CD14-positive monocyte (primary cell): Measurements from ENCODE around the gene TMEM184A. TPM values are rescaled to one million over a fixed set of nuclear protein-coding genes. Genes with fewer than 3 reads are reported as not detected.

Experiments
- DNase-seq, 3 donors: peaks; one replicate each; pipeline ENCODE4 v3.0.0-alpha.2; 2011 to 2022
- H2AFZ ChIP-seq: 2 replicates; pipeline ENCODE4 v1.6.0; 2012; ENCODE audit warnings: mild to moderate bottlenecking, low read depth, low read length, inconsistent platforms; ENCODE audit not compliant: insufficient read depth, poor library complexity, severe bottlenecking
- H3K27ac ChIP-seq, 2 donors: 1 replicate in 1 of 2; 2 replicates in 1 of 2; pipeline ENCODE4 v1.5.1; 2012 to 2013; ENCODE audit warnings: low read length in 2 of 2, control low read depth in 1 of 2, inconsistent platforms in 1 of 2, low read depth in 1 of 2, mild to moderate bottlenecking in 1 of 2
- H3K27me3 ChIP-seq, 2 donors: one replicate each; pipeline versions ENCODE4 v1.6.0 to v1.6.1; 2011 to 2013; ENCODE audit warnings: low read length in 2 of 2; ENCODE audit not compliant: control insufficient read depth in 2 of 2, insufficient read depth in 2 of 2
- H3K36me3 ChIP-seq, 2 donors: replicated peaks in 1 of 2; 1 replicate in 1 of 2; 2 replicates in 1 of 2; pipeline versions ENCODE4 v1.5.1 to v1.6.1; 2012 to 2013; ENCODE audit warnings: low read length in 2 of 2, control low read depth in 1 of 2, inconsistent platforms in 1 of 2, mild to moderate bottlenecking in 1 of 2; ENCODE audit not compliant: insufficient read depth in 2 of 2, control insufficient read depth in 1 of 2
- H3K4me1 ChIP-seq, 2 donors: 1 replicate in 1 of 2; 2 replicates in 1 of 2; pipeline versions ENCODE4 v1.5.1 to v1.6.1; 2012 to 2013; ENCODE audit warnings: low read length in 2 of 2, control low read depth in 1 of 2, inconsistent platforms in 1 of 2, mild to moderate bottlenecking in 1 of 2, moderate library complexity in 1 of 2; ENCODE audit not compliant: insufficient read depth in 2 of 2, control insufficient read depth in 1 of 2
- H3K4me2 ChIP-seq: replicated peaks from 2 replicates; pipeline ENCODE3; 2012; ENCODE audit warnings: low read length, moderate library complexity, mild to moderate bottlenecking; ENCODE audit not compliant: poor library complexity, severe bottlenecking; ENCODE audit errors: extremely low read depth
- H3K4me3 ChIP-seq, 3 experiments: fragments of 200-600 bp in 1 of 3; sonication (generic) in 1 of 3; replicated peaks in 1 of 3; 1 replicate in 2 of 3; 2 replicates in 1 of 3; pipeline ENCODE4 v1.5.1; 2011 to 2013; ENCODE audit warnings: low read length in 3 of 3, mild to moderate bottlenecking in 3 of 3, control low read depth in 2 of 3, low read depth in 2 of 3, inconsistent platforms in 1 of 3, moderate library complexity in 1 of 3
- H3K79me2 ChIP-seq: 2 replicates; pipeline ENCODE4 v1.6.0; 2012; ENCODE audit warnings: mild to moderate bottlenecking, control low read depth, inconsistent platforms, low read length, moderate library complexity; ENCODE audit not compliant: insufficient read depth
- H3K9ac ChIP-seq: 2 replicates; pipeline ENCODE4 v1.6.0; 2017; ENCODE audit warnings: low read length, mild to moderate bottlenecking; ENCODE audit not compliant: insufficient read depth, poor library complexity, severe bottlenecking
- H3K9me3 ChIP-seq, 2 donors: replicated peaks in 1 of 2; 1 replicate in 1 of 2; 2 replicates in 1 of 2; pipeline versions ENCODE4 v1.5.1 to v1.6.1; 2012 to 2013; ENCODE audit warnings: low read length in 2 of 2, control low read depth in 1 of 2; ENCODE audit not compliant: control insufficient read depth in 1 of 2, insufficient read depth in 1 of 2
- H4K20me1 ChIP-seq: 2 replicates; pipeline ENCODE4 v1.6.0; 2012; ENCODE audit warnings: mild to moderate bottlenecking, low read length, control low read depth, moderate library complexity; ENCODE audit not compliant: insufficient read depth
- H3K27ac Mint-ChIP-seq, 7 donors: one replicate each; pipeline ENCODE4 v1.8.0; 2020; ENCODE audit warnings: mild to moderate bottlenecking in 7 of 7, mixed read lengths in 7 of 7, moderate library complexity in 6 of 7, inconsistent platforms in 2 of 7
- H3K27me3 Mint-ChIP-seq, 3 donors: one replicate each; pipeline ENCODE4 v1.8.0; 2021 to 2022; ENCODE audit warnings: low read depth in 3 of 3, mild to moderate bottlenecking in 3 of 3, mixed read lengths in 3 of 3, moderate library complexity in 3 of 3, inconsistent platforms in 1 of 3
- H3K36me3 Mint-ChIP-seq, 2 donors: one replicate each; pipeline ENCODE4 v1.8.0; 2020; ENCODE audit warnings: mixed read lengths in 2 of 2, inconsistent platforms in 1 of 2, mild to moderate bottlenecking in 1 of 2
- H3K4me1 Mint-ChIP-seq: one replicate; pipeline ENCODE4 v1.8.0; 2020; ENCODE audit warnings: mild to moderate bottlenecking, mixed read lengths
- H3K4me3 Mint-ChIP-seq, 2 donors: one replicate each; pipeline ENCODE4 v1.8.0; 2020; ENCODE audit warnings: mild to moderate bottlenecking in 2 of 2, mixed read lengths in 2 of 2, moderate library complexity in 1 of 2
- H3K9me3 Mint-ChIP-seq, 7 donors: one replicate each; pipeline ENCODE4 v1.8.0; 2020 to 2022; ENCODE audit warnings: mixed read lengths in 7 of 7, mild to moderate bottlenecking in 6 of 7, moderate library complexity in 6 of 7, inconsistent platforms in 2 of 7
- CTCF ChIP-seq: fragments of 200-600 bp; IDR thresholded peaks from one replicate; pipeline ENCODE4 v1.8.0; 2022; ENCODE audit warnings: antibody characterized with exemption, mild to moderate bottlenecking
- WGBS: methylation state at CpG from one replicate; pipeline ENCODE4 v1.1.5; 2013; ENCODE audit warnings: missing lambda C conversion rate; ENCODE audit not compliant: insufficient coverage; 5-methylcytosine and 5-hydroxymethylcytosine counted together
- intact Hi-C, 2 donors: fragments of 100-400 bp; cut with micrococcal nuclease; formaldehyde crosslinking; loops; one replicate each; pipeline versions ENCODE4 v1.15.0 to v1.15.1; 2023
- polyA plus RNA-seq, 3 donors: library from polyadenylated mRNA; depleted of rRNA in 1 of 3; unstranded in 2 of 3; stranded (reverse) in 1 of 3; fragments of 300-500 nt in 2 of 3; fragments of >200 nt in 1 of 3; fragmentation: Illumina TruSeq in 2 of 3; gene quantifications; 1 replicate in 2 of 3; 2 replicates in 1 of 3; pipeline ENCODE4 v1.2.3, GENCODE V29; 2012 to 2021

Gene TMEM184A
- polyA plus RNA-seq, 3 donors: not detected

- Histone ChIP-seq H3K4me2 (no peak overlapping the region), H2AFZ (no peak overlapping the region), H3K79me2 (peaks cover 3% of the 10 kb centered on the region), H3K27me3 (no peaks in the 10 kb centered on the region), H3K9me3 (no peaks in the 10 kb centered on the region), H3K36me3 (peaks cover 84 to 99% of the 10 kb centered on the region in 2 donors), H3K4me3 (no peak overlapping the region), H4K20me1 (peaks cover 4% of the 10 kb centered on the region), H3K4me1 (no peaks in the 10 kb centered on the region), H3K27ac (no peak overlapping the region), H3K9ac (no peak overlapping the region)
- H3K4me3 Mint-ChIP-seq: no peak overlapping the region
- intact Hi-C loops: loop anchor here in 1 of 2 donors (10.0 kb wide), 1 partner anchor 849 kb away; no protein-coding TSS in a partner anchor
- no peak for DNase-seq
- no peak overlapping the region for H3K27ac Mint-ChIP-seq
- no peaks in the 10 kb centered on the region for H3K4me1 Mint-ChIP-seq
- peaks cover 0 to 2% (median 0%) of the 10 kb centered on the region in 3 donors for H3K27me3 Mint-ChIP-seq
- no peak for TF ChIP-seq CTCF
- WGBS: 95% methylated on average over 23 of the region's 34 CpGs
- no peaks in the 10 kb centered on the region for H3K9me3 Mint-ChIP-seq
- peaks cover 62 to 89% of the 10 kb centered on the region in 2 donors for H3K36me3 Mint-ChIP-seq
Measured at GRCh38 chr7:1495564-1496242, 60.3 kb downstream of the TMEM184A start.

- Histone ChIP-seq H3K4me2 (no peak overlapping the region), H3K36me3 (peaks cover 80 to 99% of the 10 kb centered on the region in 2 donors), H3K9me3 (no peaks in the 10 kb centered on the region), H3K9ac (no peak overlapping the region), H3K4me3 (no peak overlapping the region), H3K27me3 (no peaks in the 10 kb centered on the region), H3K79me2 (no peaks in the 10 kb centered on the region), H3K27ac (no peak overlapping the region), H3K4me1 (no peaks in the 10 kb centered on the region), H2AFZ (no peak overlapping the region), H4K20me1 (peaks cover 5% of the 10 kb centered on the region)
- peaks cover 0 to 2% (median 0%) of the 10 kb centered on the region in 3 donors for H3K27me3 Mint-ChIP-seq
- intact Hi-C loops: loop anchor here in 1 of 2 donors (10.0 kb wide), 1 partner anchor 850 kb away; no protein-coding TSS in a partner anchor
- H3K4me3 Mint-ChIP-seq: no peak overlapping the region
- H3K9me3 Mint-ChIP-seq: no peaks in the 10 kb centered on the region
- WGBS: over 99% methylated on average over 24 of the region's 27 CpGs
- no peak for TF ChIP-seq CTCF
- DNase-seq: no peak
- H3K27ac Mint-ChIP-seq: no peak overlapping the region
- no peaks in the 10 kb centered on the region for H3K4me1 Mint-ChIP-seq
- H3K36me3 Mint-ChIP-seq: peaks cover 59 to 88% of the 10 kb centered on the region in 2 donors
Measured at GRCh38 chr7:1494866-1495563, 61.0 kb downstream of the TMEM184A start.
